Chondrocyte (in vitro differentiated cells): Measurements from ENCODE around the gene PP2D1. TPM values are rescaled to one million over a fixed set of nuclear protein-coding genes. Genes with fewer than 3 reads are reported as not detected.
"Not testable (repeated sequence)": the region's sequence is repeated elsewhere in the genome, so short reads cannot be mapped to it uniquely, and the experiment has no call there.

ENCODE experiments used
- DNase-seq: peaks from one replicate; pipeline ENCODE4 v3.0.0; 2021; ENCODE audit warnings: mixed read lengths, low spot score
- H3K27ac Mint-ChIP-seq: one replicate; pipeline ENCODE4 v1.8.0; 2021; ENCODE audit warnings: mild to moderate bottlenecking, moderate library complexity, mixed read lengths; ENCODE audit not compliant: unreplicated experiment
- H3K27me3 Mint-ChIP-seq: 2 replicates; pipeline ENCODE4 v1.8.0; 2021; ENCODE audit warnings: low read depth, mixed read lengths
- H3K36me3 Mint-ChIP-seq: 2 replicates; pipeline ENCODE4 v1.8.0; 2021; ENCODE audit warnings: low read depth, mixed read lengths
- H3K4me1 Mint-ChIP-seq: 2 replicates; pipeline ENCODE4 v1.8.0; 2021; ENCODE audit warnings: low read depth, mild to moderate bottlenecking, mixed read lengths
- H3K4me3 Mint-ChIP-seq: one replicate; pipeline ENCODE4 v1.8.0; 2021; ENCODE audit warnings: mild to moderate bottlenecking, moderate library complexity, mixed read lengths; ENCODE audit not compliant: unreplicated experiment
- H3K9me3 Mint-ChIP-seq: 2 replicates; pipeline ENCODE4 v1.8.0; 2021; ENCODE audit warnings: low read depth, mixed read lengths
- total RNA-seq: library from RNA; stranded (reverse); gene quantifications from 3 replicates; pipeline ENCODE4 v1.2.1, GENCODE V29; 2021
- TF ChIP-seq, protein P1 (sequence below): fragments of 200-600 bp; sonication (generic); IDR thresholded peaks from 2 replicates; pipeline ENCODE4 v1.5.0; 2021; ENCODE audit warnings: antibody characterized with exemption, mild to moderate bottlenecking, moderate library complexity

The PP2D1 gene
- total RNA-seq, 1 donor from 2014 or later, result not detected

DNA sequence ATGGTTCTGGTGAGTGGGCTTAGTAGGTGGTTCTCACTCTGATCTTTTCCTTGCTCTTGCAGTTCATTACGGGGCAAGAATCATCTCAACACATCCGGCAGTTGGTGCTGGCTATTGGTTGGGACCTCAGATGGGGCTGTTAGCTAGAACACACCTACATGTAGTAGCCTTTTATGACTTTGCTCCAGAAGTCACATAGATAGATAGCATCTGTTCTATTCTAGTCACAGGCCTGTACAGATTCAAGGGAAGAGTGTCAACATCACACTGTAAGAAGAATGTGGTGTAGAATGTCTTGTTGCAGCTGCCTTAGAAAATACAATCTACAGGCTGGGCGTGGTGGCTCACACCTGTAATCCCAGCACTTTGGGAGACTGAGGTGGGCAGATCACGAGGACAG, 50.1 kb downstream of the PP2D1 start:
- no peak for DNase-seq
- TF ChIP-seq, protein P1, sequence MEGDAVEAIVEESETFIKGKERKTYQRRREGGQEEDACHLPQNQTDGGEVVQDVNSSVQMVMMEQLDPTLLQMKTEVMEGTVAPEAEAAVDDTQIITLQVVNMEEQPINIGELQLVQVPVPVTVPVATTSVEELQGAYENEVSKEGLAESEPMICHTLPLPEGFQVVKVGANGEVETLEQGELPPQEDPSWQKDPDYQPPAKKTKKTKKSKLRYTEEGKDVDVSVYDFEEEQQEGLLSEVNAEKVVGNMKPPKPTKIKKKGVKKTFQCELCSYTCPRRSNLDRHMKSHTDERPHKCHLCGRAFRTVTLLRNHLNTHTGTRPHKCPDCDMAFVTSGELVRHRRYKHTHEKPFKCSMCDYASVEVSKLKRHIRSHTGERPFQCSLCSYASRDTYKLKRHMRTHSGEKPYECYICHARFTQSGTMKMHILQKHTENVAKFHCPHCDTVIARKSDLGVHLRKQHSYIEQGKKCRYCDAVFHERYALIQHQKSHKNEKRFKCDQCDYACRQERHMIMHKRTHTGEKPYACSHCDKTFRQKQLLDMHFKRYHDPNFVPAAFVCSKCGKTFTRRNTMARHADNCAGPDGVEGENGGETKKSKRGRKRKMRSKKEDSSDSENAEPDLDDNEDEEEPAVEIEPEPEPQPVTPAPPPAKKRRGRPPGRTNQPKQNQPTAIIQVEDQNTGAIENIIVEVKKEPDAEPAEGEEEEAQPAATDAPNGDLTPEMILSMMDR, result no peak
- peaks cover 3% of the 10 kb centered on the region for H3K36me3 Mint-ChIP-seq
- no peaks in the 10 kb centered on the region for H3K9me3 Mint-ChIP-seq
- no peak overlapping the region for H3K4me3 Mint-ChIP-seq
- H3K27me3 Mint-ChIP-seq, result no peaks in the 10 kb centered on the region
- H3K4me1 Mint-ChIP-seq, result peaks cover 15% of the 10 kb centered on the region
- no peak overlapping the region for H3K27ac Mint-ChIP-seq

- TF ChIP-seq, protein P1, result no peak
- no peaks in the 10 kb centered on the region for H3K9me3 Mint-ChIP-seq
- no peak overlapping the region for H3K27ac Mint-ChIP-seq
- no peak for DNase-seq
- peaks cover 9% of the 10 kb centered on the region for H3K4me1 Mint-ChIP-seq
- no peak overlapping the region for H3K4me3 Mint-ChIP-seq
- peaks cover 3% of the 10 kb centered on the region for H3K36me3 Mint-ChIP-seq
- no peaks in the 10 kb centered on the region for H3K27me3 Mint-ChIP-seq
These were observed 51.4 kb downstream of the PP2D1 start for GRCh38 chr3:19960696-19961095.

- no peaks in the 10 kb centered on the region for H3K27me3 Mint-ChIP-seq
- H3K4me3 Mint-ChIP-seq, result no peak overlapping the region
- TF ChIP-seq, protein P1, result no peak
- H3K4me1 Mint-ChIP-seq, result peaks cover 9% of the 10 kb centered on the region
- no peaks in the 10 kb centered on the region for H3K9me3 Mint-ChIP-seq
- no peak for DNase-seq
- peak overlapping the region; percentile 32 for H3K27ac Mint-ChIP-seq
- peaks cover 5% of the 10 kb centered on the region for H3K36me3 Mint-ChIP-seq
These were observed 52.6 kb downstream of the PP2D1 start for GRCh38 chr3:19959505-19959904.

DNA sequence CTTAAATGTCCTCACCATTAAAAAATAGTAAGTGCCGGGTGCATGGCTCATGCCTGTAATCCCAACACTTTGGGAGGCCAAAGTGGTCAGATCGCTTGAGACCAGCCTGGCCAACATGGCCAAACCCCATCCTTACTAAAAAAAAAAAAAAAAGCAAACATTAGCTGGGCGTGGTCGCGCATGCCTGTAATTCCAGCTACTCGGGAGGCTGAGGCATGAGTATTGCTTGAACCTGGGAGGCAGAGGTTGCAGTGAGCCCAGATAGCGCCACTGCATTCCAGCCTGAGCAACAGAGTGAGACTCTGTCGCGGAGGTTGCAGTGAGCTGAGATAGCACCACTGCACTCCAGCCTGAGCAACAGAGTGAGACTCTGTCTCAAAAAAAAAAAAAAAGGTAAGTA, 54.7 kb downstream of the PP2D1 start:
- peak overlapping the region; percentile 77 for H3K27ac Mint-ChIP-seq
- not testable (repeated sequence) for H3K9me3 Mint-ChIP-seq, DNase-seq, H3K27me3 Mint-ChIP-seq, H3K4me3 Mint-ChIP-seq, H3K4me1 Mint-ChIP-seq, H3K36me3 Mint-ChIP-seq

GRCh38 chr3:19954676-19955075, 57.4 kb downstream of the PP2D1 start:
- Mint-ChIP-seq H3K27ac (no peak overlapping the region), H3K9me3 (no peaks in the 10 kb centered on the region), H3K4me1 (peaks cover 20% of the 10 kb centered on the region), H3K4me3 (no peak overlapping the region), H3K36me3 (peaks cover 10% of the 10 kb centered on the region), H3K27me3 (no peaks in the 10 kb centered on the region)
- TF ChIP-seq, protein P1, result no peak
- no peak for DNase-seq

DNA sequence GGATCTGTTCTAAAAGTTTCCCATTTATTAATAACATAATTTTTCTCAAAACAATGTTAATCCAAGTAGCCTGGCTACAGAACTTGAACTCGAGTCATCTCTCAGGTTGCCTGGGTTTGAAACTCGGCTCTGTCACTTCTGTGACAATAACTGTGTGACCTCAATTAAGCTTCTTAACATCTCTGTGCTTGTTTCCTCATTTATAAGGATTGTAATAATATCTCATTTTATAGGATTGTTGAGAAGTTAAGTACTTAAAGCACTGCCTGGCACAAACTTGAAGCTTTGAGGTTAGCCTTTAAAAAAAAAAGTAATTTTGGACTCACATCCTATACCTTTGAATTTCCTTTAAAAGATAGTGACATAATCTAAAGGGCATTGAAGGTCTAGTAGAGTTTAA, 61.7 kb downstream of the PP2D1 start:
- TF ChIP-seq, protein P1, result no peak
- Mint-ChIP-seq H3K9me3 (no peaks in the 10 kb centered on the region), H3K4me1 (peaks cover 41% of the 10 kb centered on the region), H3K36me3 (peaks cover 7% of the 10 kb centered on the region), H3K4me3 (no peak overlapping the region), H3K27ac (no peak overlapping the region), H3K27me3 (no peaks in the 10 kb centered on the region)
- DNase-seq, result no peak
